GM23338 (cell line): ENCODE measurements around the gene GSS. TPM values are rescaled to one million over a fixed set of nuclear protein-coding genes. Genes with fewer than 3 reads are reported as not detected.
"Not testable (repeated sequence)": the region's sequence is repeated elsewhere in the genome, so short reads cannot be mapped to it uniquely, and the experiment has no call there.

ENCODE experiments used
- ATAC-seq: fragments of 200-7000 bp; cut with Tn5 transposase; 3 replicates; pipeline ENCODE4 v1.9.1; 2020
- DNase-seq: peaks from one replicate; pipeline ENCODE4 v3.0.0-alpha.2; 2015; ENCODE audit warnings: low spot score
- H2AFZ ChIP-seq: fragments of 200-600 bp; sonication (generic); 2 replicates; pipeline ENCODE4 v1.8.0; 2016; ENCODE audit warnings: antibody characterized with exemption, mild to moderate bottlenecking, moderate library complexity
- H3F3A ChIP-seq: fragments of 200-600 bp; sonication (generic); replicated peaks from 2 replicates; pipeline ENCODE4 v1.8.0; 2017; ENCODE audit warnings: antibody characterized with exemption, mixed run types, low read depth
- H3K27ac ChIP-seq: fragments of 200-600 bp; sonication (generic); 2 replicates; pipeline ENCODE4 v1.6.1; 2016; ENCODE audit warnings: low read depth
- H3K27me3 ChIP-seq: fragments of 200-600 bp; sonication (generic); 2 replicates; pipeline ENCODE4 v1.8.0; 2016; ENCODE audit warnings: mild to moderate bottlenecking, mixed run types, moderate library complexity; ENCODE audit not compliant: insufficient read depth
- H3K36me3 ChIP-seq: fragments of 200-600 bp; sonication (generic); 2 replicates; pipeline ENCODE4 v1.8.0; 2016; ENCODE audit warnings: mild to moderate bottlenecking; ENCODE audit not compliant: insufficient read depth
- H3K4me1 ChIP-seq: fragments of 200-600 bp; sonication (generic); 2 replicates; pipeline ENCODE4 v1.8.0; 2016; ENCODE audit warnings: mild to moderate bottlenecking, moderate library complexity; ENCODE audit not compliant: insufficient read depth
- H3K4me2 ChIP-seq: fragments of 200-600 bp; sonication (generic); 2 replicates; pipeline ENCODE4 v1.7.1; 2017; ENCODE audit warnings: mixed run types
- H3K4me3 ChIP-seq: fragments of 200-600 bp; sonication (generic); 2 replicates; pipeline ENCODE4 v1.6.1; 2016; ENCODE audit warnings: mixed run types
- H3K79me2 ChIP-seq: fragments of 200-600 bp; sonication (generic); replicated peaks from 2 replicates; pipeline ENCODE4 v1.8.0; 2017; ENCODE audit warnings: mild to moderate bottlenecking; ENCODE audit not compliant: insufficient read depth
- H3K9me2 ChIP-seq: fragments of 200-600 bp; sonication (generic); 2 replicates; pipeline ENCODE4 v1.8.0; 2017; ENCODE audit not compliant: insufficient read depth
- H4K20me1 ChIP-seq: fragments of 200-600 bp; sonication (generic); replicated peaks from 2 replicates; pipeline ENCODE4 v1.8.0; 2017; ENCODE audit warnings: mild to moderate bottlenecking; ENCODE audit not compliant: insufficient read depth
- H3K27ac Mint-ChIP-seq: 2 replicates; pipeline ENCODE4 v1.8.0; 2020; ENCODE audit warnings: inconsistent platforms, mild to moderate bottlenecking, moderate library complexity, mixed read lengths
- H3K27me3 Mint-ChIP-seq: 3 replicates; pipeline ENCODE4 v1.8.0; 2022; ENCODE audit warnings: low read depth, mild to moderate bottlenecking, moderate library complexity, mixed read lengths, inconsistent platforms; ENCODE audit not compliant: insufficient read depth, poor library complexity
- H3K36me3 Mint-ChIP-seq: 3 replicates; pipeline ENCODE4 v1.8.0; 2021; ENCODE audit warnings: low read depth, mild to moderate bottlenecking, inconsistent platforms, moderate library complexity, mixed read lengths
- H3K4me1 Mint-ChIP-seq: 3 replicates; pipeline ENCODE4 v1.8.0; 2020; ENCODE audit warnings: mild to moderate bottlenecking, inconsistent platforms, mixed read lengths
- H3K4me3 Mint-ChIP-seq: 3 replicates; pipeline ENCODE4 v1.8.0; 2021; ENCODE audit warnings: moderate library complexity, mild to moderate bottlenecking, inconsistent platforms, mixed read lengths
- H3K9me3 Mint-ChIP-seq: 3 replicates; pipeline ENCODE4 v1.8.0; 2020; ENCODE audit warnings: moderate library complexity, mild to moderate bottlenecking, inconsistent platforms, mixed read lengths
- CTCF ChIP-seq, 2 experiments: fragments of 200-600 bp in 1 of 2; sonication (generic) in 1 of 2; conservative IDR thresholded peaks; 2 replicates each; pipeline versions ENCODE4 v1.5.1 to v1.6.1; 2016 to 2017; ENCODE audit warnings: antibody characterized with exemption in 2 of 2, low read depth in 2 of 2, mild to moderate bottlenecking in 2 of 2, moderate library complexity in 1 of 2
- JUNB ChIP-seq: IDR thresholded peaks from one replicate; pipeline ENCODE4 v1.6.1; 2016; ENCODE audit warnings: antibody characterized with exemption; ENCODE audit not compliant: unreplicated experiment
- POLR2AphosphoS5 ChIP-seq: IDR thresholded peaks from 2 replicates; pipeline ENCODE4 v1.6.1; 2016; ENCODE audit warnings: antibody characterized with exemption, low read depth
- STAT1 ChIP-seq: IDR thresholded peaks from one replicate; pipeline ENCODE4 v1.6.1; 2016; ENCODE audit warnings: antibody characterized with exemption; ENCODE audit not compliant: unreplicated experiment
- ZNF114 ChIP-seq: fragments of 250-450 bp; sonication (Bioruptor Pico); IDR thresholded peaks from 2 replicates; pipeline ENCODE4 v1.5.0; 2020; ENCODE audit warnings: mild to moderate bottlenecking, moderate library complexity
- ZNF462 ChIP-seq: fragments of 250-450 bp; sonication (Bioruptor Pico); IDR thresholded peaks from 2 replicates; pipeline ENCODE4 v1.5.0; 2020; ENCODE audit warnings: mild to moderate bottlenecking, moderate library complexity
- polyA plus RNA-seq: library from polyadenylated mRNA; unstranded; fragments of >200 nt; fragmentation: Nextera tagmentation; extraction: Ambion mirVana; gene quantifications from 2 replicates; pipeline ENCODE4 v1.2.1, GENCODE V29; 2016
- total RNA-seq: library from RNA; depleted of rRNA; stranded (reverse); fragments of >200 nt; shearing (Covaris generic); gene quantifications from 2 replicates; pipeline ENCODE4 v1.2.3, GENCODE V29; 2014

GSS gene
- total and polyA plus RNA-seq, 2 experiments from 2014 or later, result 34.0 to 63.3 TPM

DNA sequence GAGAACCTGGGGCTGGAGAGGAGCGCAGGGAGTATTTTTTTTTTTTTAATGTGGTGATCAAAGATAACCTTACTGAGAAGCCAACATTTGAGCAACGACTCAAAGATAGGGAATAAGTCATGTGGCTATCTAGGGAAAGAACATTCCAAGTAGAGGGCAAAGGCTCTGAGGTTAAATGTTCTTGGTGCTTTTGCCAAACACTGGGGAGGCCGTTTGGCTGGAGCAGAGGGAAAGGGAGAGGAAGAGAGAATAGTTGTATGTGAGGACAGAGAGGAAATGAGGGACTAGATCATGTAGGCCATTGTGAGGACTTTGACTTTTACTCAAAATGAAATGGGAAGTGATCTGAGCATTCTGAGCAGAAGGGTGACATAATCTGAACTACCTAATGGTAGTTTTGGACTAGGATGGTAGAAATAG is 51.4 kb downstream of the GSS start:
- Histone ChIP-seq H3K36me3 (no peaks in the 10 kb centered on the region), H3K4me3 (no peak overlapping the region), H3K27me3 (no peaks in the 10 kb centered on the region), H3K9me2 (no peaks in the 10 kb centered on the region), H3F3A (0 out of 2 replicates have a peak, but pooled peaks cover 3% of the 10 kb centered on the region), H3K4me2 (no peak overlapping the region), H4K20me1 (no peaks in the 10 kb centered on the region), H3K79me2 (no peaks in the 10 kb centered on the region), H2AFZ (no peak overlapping the region), H3K4me1 (no peaks in the 10 kb centered on the region), H3K27ac (no peak overlapping the region)
- no peak overlapping the region for H3K27ac Mint-ChIP-seq
- H3K27me3 Mint-ChIP-seq, result peaks cover 2% of the 10 kb centered on the region
- no peak overlapping the region for H3K4me3 Mint-ChIP-seq
- ATAC-seq (no peak), DNase-seq (no peak)
- peaks cover 6% of the 10 kb centered on the region; the same call in 2 of the 3 replicates for H3K9me3 Mint-ChIP-seq
- peaks cover 7% of the 10 kb centered on the region for H3K36me3 Mint-ChIP-seq
- no peaks in the 10 kb centered on the region for H3K4me1 Mint-ChIP-seq
- TF ChIP-seq CTCF (conservative IDR thresholded peaks at IDR 0.05; ENCODE audit: low read depth in 2 of 2), result no peak
- TF ChIP-seq ZNF114, result no peak
- no peak for TF ChIP-seq STAT1
- no peak for TF ChIP-seq ZNF462 (CRISPR knock-in tag)
- no peak for TF ChIP-seq JUNB
- TF ChIP-seq POLR2AphosphoS5, result no peak

GRCh38 chr20:34898731-34899130 is 56.9 kb downstream of the GSS start:
- ATAC-seq, H3K9me2 ChIP-seq, H3K36me3 ChIP-seq, H3K4me2 ChIP-seq, H3K27me3 ChIP-seq, H3K4me1 ChIP-seq, H3K27ac ChIP-seq, H3K4me3 Mint-ChIP-seq, H3K9me3 Mint-ChIP-seq, H2AFZ ChIP-seq, H3K27ac Mint-ChIP-seq, H4K20me1 ChIP-seq, H3K27me3 Mint-ChIP-seq, H3F3A ChIP-seq, H3K4me1 Mint-ChIP-seq, H3K4me3 ChIP-seq, DNase-seq, H3K79me2 ChIP-seq: not testable (repeated sequence)
- peaks cover 15% of the 10 kb centered on the region for H3K36me3 Mint-ChIP-seq

- not testable (repeated sequence) for H3K4me3 Mint-ChIP-seq, DNase-seq, H3K4me2 ChIP-seq, H3K27ac ChIP-seq, H3K36me3 ChIP-seq, H3F3A ChIP-seq, H3K4me1 Mint-ChIP-seq, H3K27me3 Mint-ChIP-seq, H3K4me3 ChIP-seq, H3K9me3 Mint-ChIP-seq, H3K4me1 ChIP-seq, H2AFZ ChIP-seq, H3K27ac Mint-ChIP-seq, ATAC-seq, H3K9me2 ChIP-seq, H3K27me3 ChIP-seq, H4K20me1 ChIP-seq, H3K79me2 ChIP-seq
- H3K36me3 Mint-ChIP-seq, result peaks cover 15% of the 10 kb centered on the region
Observed at GRCh38 chr20:34898129-34898528, 57.5 kb downstream of the GSS start.
